Measurements from ENCODE around the gene MAP2K2.

- TF ChIP-seq EZH2 (IDR thresholded peaks at IDR 0.05; ENCODE audit: borderline replicate concordance, insufficient read depth, low read length, poor library complexity, severe bottlenecking) (no peak), CTCF (IDR thresholded peaks at IDR 0.05; ENCODE audit: poor library complexity, severe bottlenecking) (no peak), EP300 (conservative IDR thresholded peaks at IDR 0.05; ENCODE audit: poor library complexity, severe bottlenecking) (no peak), POLR2AphosphoS5 (IDR thresholded peaks at IDR 0.05) (no peak), RAD21 (conservative IDR thresholded peaks at IDR 0.05) (no peak), REST (IDR thresholded peaks at IDR 0.05; ENCODE audit: borderline replicate concordance) (no peak), TAF1 (IDR thresholded peaks at IDR 0.05; ENCODE audit: low read depth) (no peak)
Measured at GRCh38 chr19:4088975-4089374, 34.9 kb downstream of the MAP2K2 start.

Measured in neural cell (in vitro differentiated cells).